PC-3 (cell line): Measurements from ENCODE around the gene CEP131.

Experiments used
- EZH2 ChIP-seq: fragments of 300-600 bp; sonication (generic); IDR thresholded peaks from one replicate; pipeline ENCODE4 v1.6.1; 2017; ENCODE audit warnings: antibody characterized with exemption, mild to moderate bottlenecking, low read length; ENCODE audit not compliant: unreplicated experiment
- EZH2phosphoT487 ChIP-seq: fragments of 300-600 bp; sonication (generic); IDR thresholded peaks from 2 replicates; pipeline ENCODE4 v1.6.1; 2018; ENCODE audit warnings: mild to moderate bottlenecking, antibody characterized with exemption, low read length, borderline replicate concordance
- TF ChIP-seq, protein P1 (sequence below): fragments of 300-600 bp; sonication (generic); conservative IDR thresholded peaks from 2 replicates; pipeline ENCODE4 v1.5.1; 2017; ENCODE audit warnings: antibody characterized with exemption, low read depth, mild to moderate bottlenecking, low read length

DNA sequence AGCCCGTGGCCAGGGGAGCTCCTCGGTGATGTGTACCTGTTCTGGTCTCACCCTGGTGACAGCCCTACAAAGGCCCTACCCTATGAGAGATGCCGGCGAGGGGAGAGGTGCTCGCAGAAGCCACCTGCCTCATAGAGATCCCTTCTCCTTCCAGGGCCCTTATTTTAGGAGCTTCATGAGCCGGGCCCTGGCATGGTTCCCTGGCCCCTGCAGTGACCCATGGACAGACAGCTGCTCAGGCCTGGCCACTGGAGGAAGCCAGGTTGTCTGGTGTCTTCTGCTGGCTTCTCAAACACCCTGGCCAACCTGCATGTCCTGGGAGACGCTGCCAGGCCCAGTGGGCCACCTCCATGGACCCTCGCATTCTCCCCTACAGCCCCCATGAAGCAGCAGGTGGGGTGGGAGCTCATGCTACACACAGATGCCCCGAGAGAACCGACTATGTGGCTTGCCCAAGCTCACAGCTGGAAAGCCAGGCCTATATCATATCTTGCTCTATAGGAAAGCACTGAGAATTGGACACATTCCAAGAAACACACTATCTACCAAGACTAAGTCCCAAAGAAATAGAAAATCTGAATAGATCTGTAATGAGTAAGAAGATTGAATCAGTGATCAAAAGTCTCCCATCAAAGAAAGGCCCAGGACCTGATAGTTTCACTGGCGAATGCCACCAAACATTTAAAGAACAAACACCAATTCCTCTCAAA is 49.6 kb downstream of the CEP131 start:
- TF ChIP-seq, protein P1, sequence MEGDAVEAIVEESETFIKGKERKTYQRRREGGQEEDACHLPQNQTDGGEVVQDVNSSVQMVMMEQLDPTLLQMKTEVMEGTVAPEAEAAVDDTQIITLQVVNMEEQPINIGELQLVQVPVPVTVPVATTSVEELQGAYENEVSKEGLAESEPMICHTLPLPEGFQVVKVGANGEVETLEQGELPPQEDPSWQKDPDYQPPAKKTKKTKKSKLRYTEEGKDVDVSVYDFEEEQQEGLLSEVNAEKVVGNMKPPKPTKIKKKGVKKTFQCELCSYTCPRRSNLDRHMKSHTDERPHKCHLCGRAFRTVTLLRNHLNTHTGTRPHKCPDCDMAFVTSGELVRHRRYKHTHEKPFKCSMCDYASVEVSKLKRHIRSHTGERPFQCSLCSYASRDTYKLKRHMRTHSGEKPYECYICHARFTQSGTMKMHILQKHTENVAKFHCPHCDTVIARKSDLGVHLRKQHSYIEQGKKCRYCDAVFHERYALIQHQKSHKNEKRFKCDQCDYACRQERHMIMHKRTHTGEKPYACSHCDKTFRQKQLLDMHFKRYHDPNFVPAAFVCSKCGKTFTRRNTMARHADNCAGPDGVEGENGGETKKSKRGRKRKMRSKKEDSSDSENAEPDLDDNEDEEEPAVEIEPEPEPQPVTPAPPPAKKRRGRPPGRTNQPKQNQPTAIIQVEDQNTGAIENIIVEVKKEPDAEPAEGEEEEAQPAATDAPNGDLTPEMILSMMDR = no peak
- TF ChIP-seq EZH2 (no peak), EZH2phosphoT487 (no peak)
